GM23338 (cell line): Measurements from ENCODE around the gene KRT81. TPM values are rescaled to one million over a fixed set of nuclear protein-coding genes. Genes with fewer than 3 reads are reported as not detected.
"Not testable (repeated sequence)": the region's sequence is repeated elsewhere in the genome, so short reads cannot be mapped to it uniquely, and the experiment has no call there.

Experiments used
- ATAC-seq: fragments of 200-7000 bp; cut with Tn5 transposase; 3 replicates; pipeline ENCODE4 v1.9.1; 2020
- DNase-seq: peaks from one replicate; pipeline ENCODE4 v3.0.0-alpha.2; 2015; ENCODE audit warnings: low spot score
- H2AFZ ChIP-seq: fragments of 200-600 bp; sonication (generic); 2 replicates; pipeline ENCODE4 v1.8.0; 2016; ENCODE audit warnings: antibody characterized with exemption, mild to moderate bottlenecking, moderate library complexity
- H3F3A ChIP-seq: fragments of 200-600 bp; sonication (generic); replicated peaks from 2 replicates; pipeline ENCODE4 v1.8.0; 2017; ENCODE audit warnings: antibody characterized with exemption, mixed run types, low read depth
- H3K27ac ChIP-seq: fragments of 200-600 bp; sonication (generic); 2 replicates; pipeline ENCODE4 v1.6.1; 2016; ENCODE audit warnings: low read depth
- H3K27me3 ChIP-seq: fragments of 200-600 bp; sonication (generic); 2 replicates; pipeline ENCODE4 v1.8.0; 2016; ENCODE audit warnings: mild to moderate bottlenecking, mixed run types, moderate library complexity; ENCODE audit not compliant: insufficient read depth
- H3K36me3 ChIP-seq: fragments of 200-600 bp; sonication (generic); 2 replicates; pipeline ENCODE4 v1.8.0; 2016; ENCODE audit warnings: mild to moderate bottlenecking; ENCODE audit not compliant: insufficient read depth
- H3K4me1 ChIP-seq: fragments of 200-600 bp; sonication (generic); 2 replicates; pipeline ENCODE4 v1.8.0; 2016; ENCODE audit warnings: mild to moderate bottlenecking, moderate library complexity; ENCODE audit not compliant: insufficient read depth
- H3K4me2 ChIP-seq: fragments of 200-600 bp; sonication (generic); 2 replicates; pipeline ENCODE4 v1.7.1; 2017; ENCODE audit warnings: mixed run types
- H3K4me3 ChIP-seq: fragments of 200-600 bp; sonication (generic); 2 replicates; pipeline ENCODE4 v1.6.1; 2016; ENCODE audit warnings: mixed run types
- H3K79me2 ChIP-seq: fragments of 200-600 bp; sonication (generic); replicated peaks from 2 replicates; pipeline ENCODE4 v1.8.0; 2017; ENCODE audit warnings: mild to moderate bottlenecking; ENCODE audit not compliant: insufficient read depth
- H3K9me2 ChIP-seq: fragments of 200-600 bp; sonication (generic); 2 replicates; pipeline ENCODE4 v1.8.0; 2017; ENCODE audit not compliant: insufficient read depth
- H4K20me1 ChIP-seq: fragments of 200-600 bp; sonication (generic); replicated peaks from 2 replicates; pipeline ENCODE4 v1.8.0; 2017; ENCODE audit warnings: mild to moderate bottlenecking; ENCODE audit not compliant: insufficient read depth
- H3K27ac Mint-ChIP-seq: 2 replicates; pipeline ENCODE4 v1.8.0; 2020; ENCODE audit warnings: inconsistent platforms, mild to moderate bottlenecking, moderate library complexity, mixed read lengths
- H3K27me3 Mint-ChIP-seq: 3 replicates; pipeline ENCODE4 v1.8.0; 2022; ENCODE audit warnings: low read depth, mild to moderate bottlenecking, moderate library complexity, mixed read lengths, inconsistent platforms; ENCODE audit not compliant: insufficient read depth, poor library complexity
- H3K36me3 Mint-ChIP-seq: 3 replicates; pipeline ENCODE4 v1.8.0; 2021; ENCODE audit warnings: low read depth, mild to moderate bottlenecking, inconsistent platforms, moderate library complexity, mixed read lengths
- H3K4me1 Mint-ChIP-seq: 3 replicates; pipeline ENCODE4 v1.8.0; 2020; ENCODE audit warnings: mild to moderate bottlenecking, inconsistent platforms, mixed read lengths
- H3K4me3 Mint-ChIP-seq: 3 replicates; pipeline ENCODE4 v1.8.0; 2021; ENCODE audit warnings: moderate library complexity, mild to moderate bottlenecking, inconsistent platforms, mixed read lengths
- H3K9me3 Mint-ChIP-seq: 3 replicates; pipeline ENCODE4 v1.8.0; 2020; ENCODE audit warnings: moderate library complexity, mild to moderate bottlenecking, inconsistent platforms, mixed read lengths
- EZH2 ChIP-seq: fragments of 200-600 bp; sonication (generic); IDR thresholded peaks from one replicate; pipeline ENCODE4 v1.8.0; 2017; ENCODE audit warnings: antibody characterized with exemption, mild to moderate bottlenecking, low read depth; ENCODE audit not compliant: unreplicated experiment
- EZH2phosphoT487 ChIP-seq: fragments of 200-600 bp; sonication (generic); IDR thresholded peaks from one replicate; pipeline ENCODE4 v1.8.1; 2018; ENCODE audit warnings: antibody characterized with exemption; ENCODE audit not compliant: unreplicated experiment
- JUNB ChIP-seq: IDR thresholded peaks from one replicate; pipeline ENCODE4 v1.6.1; 2016; ENCODE audit warnings: antibody characterized with exemption; ENCODE audit not compliant: unreplicated experiment
- NANOG ChIP-seq: IDR thresholded peaks from 2 replicates; pipeline ENCODE4 v1.6.1; 2016; ENCODE audit warnings: antibody characterized with exemption, borderline replicate concordance
- STAT1 ChIP-seq: IDR thresholded peaks from one replicate; pipeline ENCODE4 v1.6.1; 2016; ENCODE audit warnings: antibody characterized with exemption; ENCODE audit not compliant: unreplicated experiment
- ZNF331 ChIP-seq: fragments of 250-450 bp; sonication (Bioruptor Pico); IDR thresholded peaks from 2 replicates; pipeline ENCODE4 v1.5.0; 2020; ENCODE audit warnings: low read depth, mild to moderate bottlenecking, moderate library complexity
- polyA plus RNA-seq: library from polyadenylated mRNA; unstranded; fragments of >200 nt; fragmentation: Nextera tagmentation; extraction: Ambion mirVana; gene quantifications from 2 replicates; pipeline ENCODE4 v1.2.1, GENCODE V29; 2016
- total RNA-seq: library from RNA; depleted of rRNA; stranded (reverse); fragments of >200 nt; shearing (Covaris generic); gene quantifications from 2 replicates; pipeline ENCODE4 v1.2.3, GENCODE V29; 2014
- TF ChIP-seq, protein P1 (sequence below), 2 experiments: fragments of 200-600 bp in 1 of 2; sonication (generic) in 1 of 2; conservative IDR thresholded peaks; 2 replicates each; pipeline versions ENCODE4 v1.5.1 to v1.6.1; 2016 to 2017; ENCODE audit warnings: antibody characterized with exemption in 2 of 2, low read depth in 2 of 2, mild to moderate bottlenecking in 2 of 2, moderate library complexity in 1 of 2
- TF ChIP-seq, protein P2 (sequence below): IDR thresholded peaks from 2 replicates; pipeline ENCODE4 v1.6.1; 2016; ENCODE audit warnings: antibody characterized with exemption
- TF ChIP-seq, protein P3 (sequence below): IDR thresholded peaks from one replicate; pipeline ENCODE4 v1.6.1; 2018; ENCODE audit warnings: antibody characterized with exemption; ENCODE audit not compliant: unreplicated experiment

Gene KRT81
- total and polyA plus RNA-seq, 2 experiments from 2014 or later, result not detected

DNA sequence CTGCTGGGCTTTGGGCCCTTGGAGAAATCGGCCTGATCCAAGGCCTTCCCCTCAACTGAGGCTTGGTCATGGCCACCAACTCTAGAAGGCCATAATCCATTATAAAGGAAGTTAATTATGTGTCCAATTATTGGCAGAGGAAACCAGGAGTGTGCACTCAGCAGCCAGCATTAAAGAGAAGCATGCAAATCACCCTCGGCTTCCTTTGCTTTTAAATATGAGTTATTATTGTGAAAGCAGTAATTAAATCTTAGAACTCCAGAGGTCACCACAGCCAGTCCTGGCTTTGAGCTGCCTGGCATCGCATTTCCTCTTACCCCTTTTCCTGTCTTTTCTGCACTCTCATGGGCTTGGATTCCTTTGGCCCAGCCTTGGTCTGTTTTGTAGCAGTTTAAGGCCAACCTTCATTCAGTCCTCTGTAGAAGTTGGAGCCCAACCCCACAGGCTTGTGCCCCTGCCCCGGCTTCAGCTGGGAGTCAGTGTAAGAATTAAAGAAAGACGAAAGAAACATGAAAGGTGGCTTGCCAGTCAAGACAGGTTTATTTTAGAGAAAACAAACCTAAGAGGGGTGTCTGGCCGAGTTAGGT, 31.6 kb downstream of the KRT81 start (continued):
- TF ChIP-seq, protein P1, sequence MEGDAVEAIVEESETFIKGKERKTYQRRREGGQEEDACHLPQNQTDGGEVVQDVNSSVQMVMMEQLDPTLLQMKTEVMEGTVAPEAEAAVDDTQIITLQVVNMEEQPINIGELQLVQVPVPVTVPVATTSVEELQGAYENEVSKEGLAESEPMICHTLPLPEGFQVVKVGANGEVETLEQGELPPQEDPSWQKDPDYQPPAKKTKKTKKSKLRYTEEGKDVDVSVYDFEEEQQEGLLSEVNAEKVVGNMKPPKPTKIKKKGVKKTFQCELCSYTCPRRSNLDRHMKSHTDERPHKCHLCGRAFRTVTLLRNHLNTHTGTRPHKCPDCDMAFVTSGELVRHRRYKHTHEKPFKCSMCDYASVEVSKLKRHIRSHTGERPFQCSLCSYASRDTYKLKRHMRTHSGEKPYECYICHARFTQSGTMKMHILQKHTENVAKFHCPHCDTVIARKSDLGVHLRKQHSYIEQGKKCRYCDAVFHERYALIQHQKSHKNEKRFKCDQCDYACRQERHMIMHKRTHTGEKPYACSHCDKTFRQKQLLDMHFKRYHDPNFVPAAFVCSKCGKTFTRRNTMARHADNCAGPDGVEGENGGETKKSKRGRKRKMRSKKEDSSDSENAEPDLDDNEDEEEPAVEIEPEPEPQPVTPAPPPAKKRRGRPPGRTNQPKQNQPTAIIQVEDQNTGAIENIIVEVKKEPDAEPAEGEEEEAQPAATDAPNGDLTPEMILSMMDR (conservative IDR thresholded peaks at IDR 0.05; ENCODE audit: low read depth in 2 of 2), result no peak
- TF ChIP-seq, protein P2, sequence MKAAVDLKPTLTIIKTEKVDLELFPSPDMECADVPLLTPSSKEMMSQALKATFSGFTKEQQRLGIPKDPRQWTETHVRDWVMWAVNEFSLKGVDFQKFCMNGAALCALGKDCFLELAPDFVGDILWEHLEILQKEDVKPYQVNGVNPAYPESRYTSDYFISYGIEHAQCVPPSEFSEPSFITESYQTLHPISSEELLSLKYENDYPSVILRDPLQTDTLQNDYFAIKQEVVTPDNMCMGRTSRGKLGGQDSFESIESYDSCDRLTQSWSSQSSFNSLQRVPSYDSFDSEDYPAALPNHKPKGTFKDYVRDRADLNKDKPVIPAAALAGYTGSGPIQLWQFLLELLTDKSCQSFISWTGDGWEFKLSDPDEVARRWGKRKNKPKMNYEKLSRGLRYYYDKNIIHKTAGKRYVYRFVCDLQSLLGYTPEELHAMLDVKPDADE, result no peak
- no peak for TF ChIP-seq ZNF331 (CRISPR knock-in tag)
- TF ChIP-seq, protein P3, sequence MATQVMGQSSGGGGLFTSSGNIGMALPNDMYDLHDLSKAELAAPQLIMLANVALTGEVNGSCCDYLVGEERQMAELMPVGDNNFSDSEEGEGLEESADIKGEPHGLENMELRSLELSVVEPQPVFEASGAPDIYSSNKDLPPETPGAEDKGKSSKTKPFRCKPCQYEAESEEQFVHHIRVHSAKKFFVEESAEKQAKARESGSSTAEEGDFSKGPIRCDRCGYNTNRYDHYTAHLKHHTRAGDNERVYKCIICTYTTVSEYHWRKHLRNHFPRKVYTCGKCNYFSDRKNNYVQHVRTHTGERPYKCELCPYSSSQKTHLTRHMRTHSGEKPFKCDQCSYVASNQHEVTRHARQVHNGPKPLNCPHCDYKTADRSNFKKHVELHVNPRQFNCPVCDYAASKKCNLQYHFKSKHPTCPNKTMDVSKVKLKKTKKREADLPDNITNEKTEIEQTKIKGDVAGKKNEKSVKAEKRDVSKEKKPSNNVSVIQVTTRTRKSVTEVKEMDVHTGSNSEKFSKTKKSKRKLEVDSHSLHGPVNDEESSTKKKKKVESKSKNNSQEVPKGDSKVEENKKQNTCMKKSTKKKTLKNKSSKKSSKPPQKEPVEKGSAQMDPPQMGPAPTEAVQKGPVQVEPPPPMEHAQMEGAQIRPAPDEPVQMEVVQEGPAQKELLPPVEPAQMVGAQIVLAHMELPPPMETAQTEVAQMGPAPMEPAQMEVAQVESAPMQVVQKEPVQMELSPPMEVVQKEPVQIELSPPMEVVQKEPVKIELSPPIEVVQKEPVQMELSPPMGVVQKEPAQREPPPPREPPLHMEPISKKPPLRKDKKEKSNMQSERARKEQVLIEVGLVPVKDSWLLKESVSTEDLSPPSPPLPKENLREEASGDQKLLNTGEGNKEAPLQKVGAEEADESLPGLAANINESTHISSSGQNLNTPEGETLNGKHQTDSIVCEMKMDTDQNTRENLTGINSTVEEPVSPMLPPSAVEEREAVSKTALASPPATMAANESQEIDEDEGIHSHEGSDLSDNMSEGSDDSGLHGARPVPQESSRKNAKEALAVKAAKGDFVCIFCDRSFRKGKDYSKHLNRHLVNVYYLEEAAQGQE, result no peak
- no peak for TF ChIP-seq NANOG
- no peak for TF ChIP-seq EZH2
- no peak for TF ChIP-seq JUNB
- no peak for TF ChIP-seq STAT1

DNA sequence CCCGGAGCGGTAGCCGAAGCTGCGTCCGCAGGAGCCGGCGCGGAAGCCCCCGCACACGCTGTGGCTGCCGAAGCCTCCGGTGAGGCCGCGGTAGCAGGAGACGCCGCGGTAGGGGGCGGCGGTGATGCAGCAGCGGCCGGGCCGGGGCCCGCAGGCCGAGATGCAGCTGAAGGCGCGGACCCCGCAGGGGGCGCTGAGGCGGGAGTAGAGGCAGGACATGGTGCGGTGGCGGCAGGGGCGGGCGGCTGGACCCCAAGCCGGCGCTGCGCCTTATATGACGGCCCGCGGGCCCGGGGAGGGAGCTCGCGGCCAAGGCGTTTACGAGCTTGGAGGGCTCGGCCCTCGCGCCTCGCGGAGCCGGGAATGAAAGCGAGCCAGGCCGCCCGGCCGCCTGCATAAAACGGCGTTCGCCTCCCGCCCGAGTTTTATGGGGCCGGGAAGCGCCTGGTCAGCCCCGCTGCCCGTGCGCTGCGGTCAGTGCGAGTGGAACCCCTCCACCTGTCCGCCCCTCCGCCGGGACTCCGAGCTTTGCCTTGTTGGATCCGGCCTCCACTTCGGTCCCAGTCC, 32.9 kb downstream of the KRT81 start:
- ATAC-seq (peak; percentile 86), DNase-seq (peak; percentile 75)
- H3K36me3 Mint-ChIP-seq, result peaks cover 4% of the 10 kb centered on the region; the same call in 1 of the 3 replicates
- Histone ChIP-seq H3K9me2 (no peaks in the 10 kb centered on the region; the same call in 1 of the 2 replicates), H3K4me1 (no peaks in the 10 kb centered on the region), H3K36me3 (no peaks in the 10 kb centered on the region), H3F3A (no peaks in the 10 kb centered on the region), H2AFZ (peak overlapping the region; percentile 80; the same call in 1 of the 2 replicates), H3K27me3 (peaks cover 49% of the 10 kb centered on the region), H3K4me3 (peak overlapping the region; percentile 51), H3K4me2 (peak overlapping the region; percentile 78), H4K20me1 (no peaks in the 10 kb centered on the region; the same call in 1 of the 2 replicates), H3K79me2 (no peaks in the 10 kb centered on the region), H3K27ac (no peak overlapping the region)
- peak overlapping the region; percentile 42; the same call in 2 of the 3 replicates for H3K4me3 Mint-ChIP-seq
- peaks cover 47% of the 10 kb centered on the region for H3K27me3 Mint-ChIP-seq
- no peak overlapping the region for H3K27ac Mint-ChIP-seq
- TF ChIP-seq EZH2phosphoT487 (no peak), STAT1 (no peak), NANOG (no peak), EZH2 (peak; percentile 14), JUNB (no peak), ZNF331 (CRISPR knock-in tag) (no peak)
- TF ChIP-seq, protein P2, result no peak
- TF ChIP-seq, protein P1 (conservative IDR thresholded peaks at IDR 0.05; ENCODE audit: low read depth in 2 of 2), result peak in 1 of 2 experiments; percentile 30; a peak in 1 of 4 replicates
- peaks cover 7% of the 10 kb centered on the region for H3K4me1 Mint-ChIP-seq
- H3K9me3 Mint-ChIP-seq, result peaks cover 36% of the 10 kb centered on the region

DNA sequence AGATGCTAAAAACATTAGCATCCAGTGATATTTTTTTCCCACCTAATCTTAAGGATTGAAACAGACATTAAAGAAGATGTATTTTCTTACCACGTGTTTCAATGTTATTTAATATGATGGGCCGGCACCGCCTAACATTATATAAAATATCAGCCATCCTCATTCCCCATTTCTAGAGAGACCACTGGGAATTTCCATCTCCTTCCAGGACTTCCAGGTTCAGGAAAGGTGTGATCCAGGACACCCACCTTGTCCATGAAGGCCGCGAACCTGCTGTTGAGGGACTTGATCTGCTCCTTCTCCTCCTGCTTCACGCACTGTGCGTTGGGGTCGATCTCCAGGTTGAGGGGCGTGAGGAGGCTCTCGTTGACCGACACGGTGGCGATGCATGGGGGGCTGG, 33.4 kb downstream of the KRT81 start:
- peak overlapping the region; percentile 80; the same call in 1 of the 2 replicates for H2AFZ ChIP-seq
- not testable (repeated sequence) for DNase-seq, H3K36me3 ChIP-seq, H4K20me1 ChIP-seq, H3K79me2 ChIP-seq, H3K4me1 Mint-ChIP-seq, H3K4me1 ChIP-seq, H3K9me2 ChIP-seq, H3F3A ChIP-seq, ATAC-seq, H3K36me3 Mint-ChIP-seq, H3K27ac Mint-ChIP-seq, H3K27ac ChIP-seq
- H3K27me3 ChIP-seq, result peaks cover 49% of the 10 kb centered on the region
- peak overlapping the region; percentile 51 for H3K4me3 ChIP-seq
- Mint-ChIP-seq H3K27me3 (peaks cover 47% of the 10 kb centered on the region), H3K4me3 (0 out of 3 replicates have a peak overlapping the region, but pooled peaks have one; percentile 23), H3K9me3 (peaks cover 35% of the 10 kb centered on the region)
- H3K4me2 ChIP-seq, result peak overlapping the region; percentile 78; the same call in 1 of the 2 replicates
